Measurements from ENCODE around the gene SYCP3.

- TF ChIP-seq POLR2A (IDR thresholded peaks at IDR 0.05) (no peak), POLR2AphosphoS5 (IDR thresholded peaks at IDR 0.05) (no peak)
- TF ChIP-seq, protein P1, sequence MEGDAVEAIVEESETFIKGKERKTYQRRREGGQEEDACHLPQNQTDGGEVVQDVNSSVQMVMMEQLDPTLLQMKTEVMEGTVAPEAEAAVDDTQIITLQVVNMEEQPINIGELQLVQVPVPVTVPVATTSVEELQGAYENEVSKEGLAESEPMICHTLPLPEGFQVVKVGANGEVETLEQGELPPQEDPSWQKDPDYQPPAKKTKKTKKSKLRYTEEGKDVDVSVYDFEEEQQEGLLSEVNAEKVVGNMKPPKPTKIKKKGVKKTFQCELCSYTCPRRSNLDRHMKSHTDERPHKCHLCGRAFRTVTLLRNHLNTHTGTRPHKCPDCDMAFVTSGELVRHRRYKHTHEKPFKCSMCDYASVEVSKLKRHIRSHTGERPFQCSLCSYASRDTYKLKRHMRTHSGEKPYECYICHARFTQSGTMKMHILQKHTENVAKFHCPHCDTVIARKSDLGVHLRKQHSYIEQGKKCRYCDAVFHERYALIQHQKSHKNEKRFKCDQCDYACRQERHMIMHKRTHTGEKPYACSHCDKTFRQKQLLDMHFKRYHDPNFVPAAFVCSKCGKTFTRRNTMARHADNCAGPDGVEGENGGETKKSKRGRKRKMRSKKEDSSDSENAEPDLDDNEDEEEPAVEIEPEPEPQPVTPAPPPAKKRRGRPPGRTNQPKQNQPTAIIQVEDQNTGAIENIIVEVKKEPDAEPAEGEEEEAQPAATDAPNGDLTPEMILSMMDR (IDR thresholded peaks at IDR 0.05) = no peak
Measured at GRCh38 chr12:101680240-101680639, 59.0 kb downstream of the SYCP3 start.
